Lower lobe of right lung (tissue), 2 donors: ENCODE data around the gene TICRR. TPM values are rescaled to one million over a fixed set of nuclear protein-coding genes. Genes with fewer than 3 reads are reported as not detected.

ENCODE experiments used
- ATAC-seq, 2 donors: fragments of 200-7000 bp; cut with Tn5 transposase; one replicate each; pipeline ENCODE4 v1.9.1; 2020 to 2022; ENCODE audit warnings: mild to moderate bottlenecking in 2 of 2, moderate library complexity in 2 of 2
- DNase-seq: peaks from one replicate; pipeline ENCODE4 v3.0.0-alpha.2; 2020
- H3K27ac ChIP-seq: fragments of 200-600 bp; one replicate; pipeline ENCODE4 v1.8.0; 2022
- H3K27me3 ChIP-seq: fragments of 200-600 bp; one replicate; pipeline ENCODE4 v1.8.0; 2022; ENCODE audit warnings: low read depth
- H3K36me3 ChIP-seq: fragments of 200-600 bp; one replicate; pipeline ENCODE4 v1.8.0; 2022; ENCODE audit warnings: mild to moderate bottlenecking
- H3K4me1 ChIP-seq: fragments of 200-600 bp; one replicate; pipeline ENCODE4 v1.8.0; 2022
- H3K4me3 ChIP-seq: fragments of 200-600 bp; one replicate; pipeline ENCODE4 v1.8.0; 2022; ENCODE audit warnings: mild to moderate bottlenecking
- H3K9me3 ChIP-seq: fragments of 200-600 bp; one replicate; pipeline ENCODE4 v1.8.0; 2022
- CTCF ChIP-seq: fragments of 200-600 bp; IDR thresholded peaks from one replicate; pipeline ENCODE4 v1.8.0; 2022; ENCODE audit warnings: antibody characterized with exemption, mild to moderate bottlenecking
- intact Hi-C: fragments of 100-400 bp; cut with DNase I; formaldehyde crosslinking; loops from one replicate; pipeline ENCODE4 v1.11.0; 2022
- total RNA-seq: library from RNA; stranded (reverse); fragmentation: NEBNext Ultra II Directional; extraction: Animal tissue kit (Norgen Biotek cat#: 25700); gene quantifications from one replicate; pipeline ENCODE4 v1.2.1, GENCODE V29; 2021
- donor health status: DM: no; HTN: yes; CAD: no; lungs with severe emphysema.

The TICRR gene
- total RNA-seq, 1 donor from 2014 or later, result 0.32 TPM

- no peak overlapping the region for H3K27ac ChIP-seq
- no peak overlapping the region for H3K4me3 ChIP-seq
- no peak for TF ChIP-seq CTCF
- H3K9me3 ChIP-seq, result no peaks in the 10 kb centered on the region
- intact Hi-C loops, result no loop called here
- ATAC-seq (no peak), DNase-seq (no peak)
- H3K36me3 ChIP-seq, result no peaks in the 10 kb centered on the region
- H3K4me1 ChIP-seq, result peaks cover 16% of the 10 kb centered on the region
- peaks cover 28% of the 10 kb centered on the region for H3K27me3 ChIP-seq
Observed at GRCh38 chr15:89659295-89659694, 84.0 kb downstream of the TICRR start.

GRCh38 chr15:89660556-89660955 lies 85.3 kb downstream of the TICRR start:
- ATAC-seq (no peak), DNase-seq (no peak)

GRCh38 chr15:89662893-89663626 lies 87.8 kb downstream of the TICRR start:
- Histone ChIP-seq H3K27me3 (peaks cover 4% of the 10 kb centered on the region), H3K27ac (peak overlapping the region; percentile 69), H3K4me3 (no peak overlapping the region), H3K9me3 (no peaks in the 10 kb centered on the region), H3K36me3 (no peaks in the 10 kb centered on the region), H3K4me1 (peaks cover 21% of the 10 kb centered on the region)
- no peak for TF ChIP-seq CTCF
- DNase-seq (peak; percentile 47), ATAC-seq (peak; percentile 41 to 62)
- intact Hi-C loops, result no loop called here

More at GRCh38 chr15:89660556-89660955, 85.3 kb downstream of the TICRR start:
- intact Hi-C loops, result no loop called here
- no peak for TF ChIP-seq CTCF
- Histone ChIP-seq H3K9me3 (no peaks in the 10 kb centered on the region), H3K4me1 (peaks cover 21% of the 10 kb centered on the region), H3K4me3 (no peak overlapping the region), H3K27ac (no peak overlapping the region), H3K36me3 (no peaks in the 10 kb centered on the region), H3K27me3 (peaks cover 16% of the 10 kb centered on the region)

- peaks cover 21% of the 10 kb centered on the region for H3K4me1 ChIP-seq
- H3K27me3 ChIP-seq, result no peaks in the 10 kb centered on the region
- no peak for TF ChIP-seq CTCF
- intact Hi-C loops, result no loop called here
- no peak for DNase-seq
- H3K4me3 ChIP-seq, result peak overlapping the region; percentile 57
- H3K9me3 ChIP-seq, result no peaks in the 10 kb centered on the region
- H3K27ac ChIP-seq, result peak overlapping the region; percentile 84
- no peak for ATAC-seq
- H3K36me3 ChIP-seq, result no peaks in the 10 kb centered on the region
Observed at GRCh38 chr15:89664441-89665350, 89.4 kb downstream of the TICRR start.

- DNase-seq (peak; percentile 73), ATAC-seq (peak; percentile 79 to 82)
- Histone ChIP-seq H3K4me3 (peak overlapping the region; percentile 57), H3K36me3 (no peaks in the 10 kb centered on the region), H3K27ac (peak overlapping the region; percentile 84), H3K9me3 (no peaks in the 10 kb centered on the region), H3K27me3 (no peaks in the 10 kb centered on the region), H3K4me1 (peaks cover 21% of the 10 kb centered on the region)
- intact Hi-C loops, result no loop called here
- no peak for TF ChIP-seq CTCF
Observed at GRCh38 chr15:89665449-89666181, 90.3 kb downstream of the TICRR start.
